Stimulated activated naive CD8-positive, alpha-beta T cell treated with anti-CD3 and anti-CD28 coated beads, Interleukin-15, Interleukin-2, amounts not matched to agents 100 U/mL and 50 U/mL, for 24 hours (primary cell): Measurements from ENCODE around the gene SOX6.

ENCODE experiments used
- ATAC-seq: fragments of 150-1000 bp; cut with Tn5 transposase; one replicate; pipeline ENCODE4 v1.10.0; 2021
- DNase-seq: peaks from one replicate; pipeline ENCODE4 v3.0.0; 2021

SOX6 gene

GRCh38 chr11:16276251-16276650 lies 80.1 kb downstream of the SOX6 start:
- ATAC-seq (no peak), DNase-seq (no peak)

GRCh38 chr11:16271258-16271657 lies 85.1 kb downstream of the SOX6 start:
- no peak for ATAC-seq
- no peak for DNase-seq

GRCh38 chr11:16266021-16266420 lies 90.3 kb downstream of the SOX6 start:
- ATAC-seq (no peak), DNase-seq (no peak)

GRCh38 chr11:16265022-16265421 lies 91.3 kb downstream of the SOX6 start:
- no peak for DNase-seq
- no peak for ATAC-seq

- DNase-seq (no peak), ATAC-seq (no peak)
Observed at GRCh38 chr11:16262645-16262955, 93.7 kb downstream of the SOX6 start.

- ATAC-seq, result no peak
- no peak for DNase-seq
Observed at GRCh38 chr11:16261836-16262644, 94.3 kb downstream of the SOX6 start.

GRCh38 chr11:16252373-16252772 lies 104.0 kb downstream of the SOX6 start:
- ATAC-seq (no peak), DNase-seq (no peak)

- DNase-seq (no peak), ATAC-seq (no peak)
Observed at GRCh38 chr11:16248248-16248647, 108.1 kb downstream of the SOX6 start.

GRCh38 chr11:16242806-16243205 lies 113.5 kb downstream of the SOX6 start:
- DNase-seq (no peak), ATAC-seq (no peak)

- ATAC-seq, result no peak
- DNase-seq, result no peak
Observed at GRCh38 chr11:16240687-16241086, 115.7 kb downstream of the SOX6 start.

- ATAC-seq (no peak), DNase-seq (no peak)
Observed at GRCh38 chr11:16239141-16240105, 116.9 kb downstream of the SOX6 start.

GRCh38 chr11:16226245-16226644 lies 130.1 kb downstream of the SOX6 start:
- ATAC-seq (no peak), DNase-seq (no peak)

GRCh38 chr11:16225623-16226022 lies 130.7 kb downstream of the SOX6 start:
- ATAC-seq (no peak), DNase-seq (no peak)

GRCh38 chr11:16223558-16223957 lies 132.8 kb downstream of the SOX6 start:
- DNase-seq (no peak), ATAC-seq (no peak)

GRCh38 chr11:16217631-16218030 lies 138.7 kb downstream of the SOX6 start:
- ATAC-seq, result no peak
- DNase-seq, result no peak

GRCh38 chr11:16216831-16217230 lies 139.5 kb downstream of the SOX6 start:
- ATAC-seq (no peak), DNase-seq (no peak)

- no peak for DNase-seq
- ATAC-seq, result no peak
Observed at GRCh38 chr11:16215352-16215751, 141.0 kb downstream of the SOX6 start.

GRCh38 chr11:16211407-16211806 lies 144.9 kb downstream of the SOX6 start:
- DNase-seq, result no peak
- ATAC-seq, result no peak

- ATAC-seq (no peak), DNase-seq (no peak)
Observed at GRCh38 chr11:16204261-16204660, 152.1 kb downstream of the SOX6 start.

- DNase-seq, result no peak
Observed at GRCh38 chr11:16195651-16196050, 160.7 kb downstream of the SOX6 start.

GRCh38 chr11:16194566-16194965 lies 161.8 kb downstream of the SOX6 start:
- no peak for DNase-seq
- ATAC-seq, result no peak

More at GRCh38 chr11:16195651-16196050, 160.7 kb downstream of the SOX6 start:
- ATAC-seq, result no peak

GRCh38 chr11:16193897-16194381 lies 162.4 kb downstream of the SOX6 start:
- DNase-seq (no peak), ATAC-seq (no peak)

GRCh38 chr11:16191868-16192240 lies 164.5 kb downstream of the SOX6 start:
- ATAC-seq (no peak), DNase-seq (no peak)
